T-helper 1 cell treated with Interleukin-12 subunit alpha and Interleukin-12 subunit beta and Interleukin-4 antibody, amounts not matched to agents 30 ng/mL and 1 ng/mL, for 36 hours (primary cell): ENCODE results near the gene MAPKBP1. TPM values are rescaled to one million over a fixed set of nuclear protein-coding genes. Genes with fewer than 3 reads are reported as not detected.

ENCODE experiments used
- intact Hi-C: fragments of 100-400 bp; cut with micrococcal nuclease; formaldehyde crosslinking; loops from one replicate; pipeline ENCODE4 v1.15.1; 2024
- total RNA-seq: library from RNA; stranded (reverse); gene quantifications from 2 replicates; pipeline ENCODE4 v1.2.3, GENCODE V29; 2022

The MAPKBP1 gene
- total RNA-seq, 1 donor from 2014 or later = 44.7 TPM

GRCh38 chr15:41805711-41806110 is 31.4 kb downstream of the MAPKBP1 start:
- intact Hi-C loops = no loop called here

DNA sequence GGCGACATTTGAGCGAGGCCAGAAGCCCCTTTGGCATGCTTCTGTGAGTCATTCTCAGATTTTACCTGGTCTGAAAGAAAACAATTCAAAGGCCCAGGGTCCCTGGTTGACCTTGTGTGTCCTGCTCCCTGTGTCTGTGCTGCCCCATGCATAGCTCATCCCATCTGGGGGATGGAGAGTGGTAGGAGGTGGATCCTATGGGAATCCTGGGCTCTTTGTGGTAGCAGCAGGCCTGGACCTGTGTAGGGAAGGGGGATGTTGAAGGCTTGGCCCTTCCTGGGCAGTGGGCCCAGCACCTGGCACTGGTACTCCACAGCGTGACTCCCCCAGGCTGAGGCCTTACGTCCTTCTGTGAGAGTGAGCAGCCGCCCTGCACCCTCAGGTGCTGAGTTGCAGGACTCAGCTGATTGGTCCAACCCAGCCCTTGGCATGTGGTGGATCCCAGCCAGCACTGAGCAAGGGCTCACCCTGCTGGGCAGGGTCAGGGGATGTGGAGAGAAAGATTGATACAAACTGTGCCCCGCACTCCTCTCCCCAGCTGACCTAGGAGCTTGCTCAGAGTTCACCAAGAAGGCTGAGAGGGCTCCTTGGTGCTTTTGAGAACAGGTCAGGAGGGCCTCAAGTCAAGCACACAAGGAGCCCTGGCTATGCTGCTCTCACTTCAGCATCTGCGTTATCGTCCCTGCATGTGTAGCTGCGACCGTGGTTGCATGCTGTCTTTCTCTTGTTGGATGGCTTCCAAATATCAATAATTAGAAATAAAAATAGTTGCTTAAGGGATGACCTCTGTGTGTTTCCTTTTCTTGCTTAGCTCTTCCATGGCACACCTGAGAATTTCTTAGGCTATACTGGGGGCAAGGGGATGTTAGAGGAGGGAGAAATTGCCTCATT is 32.3 kb downstream of the MAPKBP1 start:
- intact Hi-C loops = no loop called here

DNA sequence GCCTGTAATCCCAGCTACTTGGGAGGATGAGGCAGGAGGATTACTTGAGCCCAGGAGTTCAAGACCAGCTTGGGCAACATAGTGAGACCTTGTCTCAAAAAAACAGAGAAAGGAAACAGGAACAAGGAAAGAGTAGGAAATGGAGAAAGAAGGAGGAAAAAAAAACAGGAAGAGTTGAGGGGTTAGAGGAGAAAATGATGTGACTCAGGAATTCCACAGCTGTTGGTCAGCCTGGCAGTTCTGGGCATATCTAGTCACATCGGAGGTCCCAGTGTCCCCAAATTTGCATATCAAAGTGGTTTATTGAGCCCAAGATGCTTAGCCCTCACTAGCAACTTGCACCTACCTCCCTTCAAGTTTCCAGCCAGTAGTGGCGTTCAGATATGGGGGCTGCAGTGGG is 34.8 kb downstream of the MAPKBP1 start:
- intact Hi-C loops = no loop called here

DNA sequence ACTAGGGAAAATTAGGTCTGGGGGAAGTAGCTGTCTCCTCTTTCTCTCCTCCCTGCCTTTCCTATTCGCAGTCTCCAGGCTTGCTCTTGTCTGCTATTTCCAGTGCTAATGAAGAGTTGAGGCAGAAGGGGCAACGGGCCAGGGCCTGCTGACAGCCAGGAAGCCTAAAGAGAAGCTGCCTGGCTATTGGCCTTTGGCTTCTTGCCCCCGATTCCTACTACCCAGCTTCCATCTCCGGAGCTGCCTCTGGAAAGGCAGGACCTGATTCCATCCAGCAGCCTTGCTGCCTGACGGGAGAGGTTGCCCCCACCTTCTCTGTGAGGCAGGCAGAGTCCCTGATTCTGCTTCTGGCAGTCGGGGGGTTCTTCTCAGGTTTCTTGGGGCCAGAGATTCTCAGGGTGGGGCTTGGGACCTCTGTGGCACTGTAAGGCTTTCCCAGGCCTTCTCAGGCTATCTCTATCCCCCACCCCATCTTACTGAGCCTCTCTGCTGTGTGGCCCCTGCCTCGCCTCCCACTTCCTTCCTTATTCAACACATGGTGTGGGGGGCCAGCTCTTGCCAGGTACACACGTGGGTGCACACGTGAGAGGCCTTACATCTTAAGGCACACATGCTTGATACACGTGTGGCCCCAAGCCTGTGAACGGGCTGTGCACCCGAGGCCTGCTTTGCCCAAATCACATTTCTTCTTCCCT is 35.4 kb downstream of the MAPKBP1 start:
- intact Hi-C loops = no loop called here

- intact Hi-C loops = loop anchor here (1.0 kb wide), 8 partner anchors 17 to 345 kb away; partner anchors contain the start of genes JMJD7 and MAPKBP1
These were observed 36.6 kb downstream of the MAPKBP1 start for GRCh38 chr15:41810651-41811431.

- intact Hi-C loops = loop anchor here (1.0 kb wide), 8 partner anchors 17 to 345 kb away; partner anchors contain the start of genes JMJD7 and MAPKBP1
These were observed 37.3 kb downstream of the MAPKBP1 start for GRCh38 chr15:41811432-41812195.

DNA sequence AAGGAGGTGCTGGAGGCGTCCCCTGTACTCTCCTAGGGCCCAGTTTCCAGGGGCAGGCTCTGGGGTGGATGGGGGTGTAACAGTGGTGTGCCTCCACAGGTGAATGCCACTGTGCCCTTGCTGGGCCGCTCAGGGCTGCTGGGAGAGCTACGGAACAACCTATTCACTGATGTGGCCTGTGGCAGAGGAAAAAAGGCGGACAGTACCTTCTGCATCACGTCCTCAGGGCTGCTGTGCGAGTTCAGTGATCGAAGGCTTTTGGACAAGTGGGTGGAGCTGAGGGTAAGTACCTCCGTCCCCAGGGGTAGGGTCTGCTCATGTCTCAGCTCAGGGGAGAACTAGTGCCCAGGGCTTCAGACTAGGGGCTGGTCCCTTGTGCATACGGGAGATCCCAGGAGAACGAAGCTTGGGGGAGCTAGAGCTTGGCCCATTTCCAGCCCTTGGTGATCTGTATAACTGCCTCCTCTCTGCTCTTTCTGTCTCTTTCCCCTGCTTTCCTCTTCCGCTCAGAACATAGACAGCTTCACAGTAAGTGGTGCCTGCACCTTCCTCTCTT is 38.6 kb downstream of the MAPKBP1 start:
- intact Hi-C loops = no loop called here

DNA sequence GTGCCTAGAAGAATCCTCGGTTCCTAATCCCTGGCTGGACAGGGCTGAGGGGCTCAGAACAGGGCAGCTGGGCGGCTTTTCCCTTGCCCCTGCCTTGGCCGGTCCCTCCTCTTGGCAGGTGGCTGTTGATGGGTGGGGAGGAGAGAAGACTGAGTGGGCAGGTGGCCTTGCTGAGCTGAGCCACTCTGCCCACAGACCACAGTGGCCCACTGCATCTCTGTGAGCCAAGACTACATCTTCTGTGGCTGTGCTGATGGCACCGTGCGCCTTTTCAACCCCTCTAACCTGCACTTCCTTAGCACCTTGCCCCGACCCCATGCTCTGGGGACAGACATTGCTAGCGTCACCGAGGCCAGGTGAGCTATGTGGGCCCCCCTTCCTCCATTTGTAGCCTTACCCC is 39.1 kb downstream of the MAPKBP1 start:
- intact Hi-C loops = no loop called here

- intact Hi-C loops = no loop called here
These were observed 40.2 kb downstream of the MAPKBP1 start for GRCh38 chr15:41814534-41814933.

DNA sequence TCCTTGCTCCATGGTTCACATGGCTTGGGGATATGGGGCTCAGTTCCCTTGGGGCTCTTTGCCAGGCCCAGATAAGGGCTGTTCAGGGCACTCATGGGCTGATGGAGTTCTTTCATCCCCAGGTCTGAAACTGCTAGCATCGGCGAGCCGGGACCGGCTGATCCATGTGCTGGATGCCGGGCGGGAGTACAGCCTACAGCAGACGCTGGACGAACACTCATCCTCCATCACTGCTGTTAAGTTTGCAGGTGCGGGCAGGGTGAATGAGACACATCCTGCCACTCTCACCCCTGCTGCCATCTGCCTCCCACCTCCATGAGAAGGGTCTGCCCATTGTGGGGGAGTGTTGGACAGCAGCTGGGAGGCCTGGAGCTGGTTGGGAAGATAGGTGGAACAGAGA is 42.5 kb downstream of the MAPKBP1 start:
- intact Hi-C loops = no loop called here

DNA sequence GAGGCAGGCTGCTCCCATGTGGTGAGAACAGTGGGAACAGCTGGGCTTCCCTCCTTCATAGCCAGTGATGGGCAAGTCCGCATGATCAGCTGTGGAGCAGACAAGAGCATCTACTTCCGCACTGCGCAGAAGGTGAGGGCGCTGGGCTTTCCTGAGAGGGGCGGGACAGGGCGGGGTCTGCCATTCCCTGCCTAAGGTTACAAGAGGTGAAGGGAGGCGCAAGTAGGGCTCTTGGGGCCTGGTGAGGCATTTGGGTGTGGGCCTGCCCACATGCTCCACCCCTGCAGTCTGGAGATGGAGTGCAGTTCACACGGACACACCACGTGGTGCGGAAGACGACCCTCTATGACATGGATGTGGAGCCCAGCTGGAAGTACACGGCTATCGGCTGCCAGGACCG is 43.0 kb downstream of the MAPKBP1 start:
- intact Hi-C loops = no loop called here

DNA sequence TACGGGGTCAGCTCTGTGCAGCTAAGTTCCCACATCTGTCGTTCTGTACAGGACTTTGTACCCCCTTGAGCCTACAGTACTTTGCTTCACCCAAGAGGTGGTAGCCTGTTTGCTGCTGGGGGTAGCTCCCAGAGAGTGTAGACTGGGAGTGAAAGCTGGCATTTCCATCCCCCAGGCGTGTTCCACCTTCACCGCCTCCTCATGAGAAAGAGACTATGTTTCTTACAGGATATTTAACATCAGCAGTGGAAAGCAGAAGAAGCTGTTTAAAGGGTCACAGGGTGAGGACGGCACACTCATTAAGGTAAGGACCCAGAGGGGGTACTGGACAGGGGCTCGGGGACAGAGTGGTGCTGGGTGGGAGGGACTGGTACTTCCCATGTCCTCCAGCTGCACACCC is 43.5 kb downstream of the MAPKBP1 start:
- intact Hi-C loops = no loop called here

DNA sequence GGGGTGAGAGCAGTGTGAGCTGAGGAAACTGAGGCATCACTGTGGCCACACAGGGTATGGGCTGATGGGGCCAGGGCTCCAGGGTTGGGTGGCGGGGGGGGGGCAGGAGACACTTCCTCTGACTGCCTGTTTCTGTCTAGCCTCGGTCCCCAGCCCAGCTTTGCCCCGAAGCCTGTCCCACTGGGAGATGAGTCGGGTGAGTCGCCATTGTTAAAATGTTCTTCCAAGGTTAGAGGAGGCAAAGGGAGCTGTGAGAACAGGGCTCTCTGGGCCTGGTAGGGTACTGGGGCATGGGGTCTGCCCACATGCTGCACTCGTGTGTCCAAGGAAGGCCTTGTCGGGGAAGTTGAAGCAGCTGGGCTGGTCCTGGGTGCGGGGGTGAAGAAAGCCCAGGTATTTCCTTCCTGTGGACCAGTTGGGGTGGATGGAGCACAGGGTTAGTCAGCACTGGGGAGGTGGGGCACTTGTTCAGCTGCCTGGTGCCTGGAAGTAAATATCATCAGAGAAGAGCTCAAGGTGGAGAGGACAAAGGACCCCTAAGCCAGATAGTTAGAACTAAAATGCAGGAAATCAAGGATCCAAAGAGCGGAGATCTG is 45.3 kb downstream of the MAPKBP1 start:
- intact Hi-C loops = loop anchor here (10.0 kb wide), 2 partner anchors 535 to 915 kb away; partner anchors contain the start of gene CDAN1

DNA sequence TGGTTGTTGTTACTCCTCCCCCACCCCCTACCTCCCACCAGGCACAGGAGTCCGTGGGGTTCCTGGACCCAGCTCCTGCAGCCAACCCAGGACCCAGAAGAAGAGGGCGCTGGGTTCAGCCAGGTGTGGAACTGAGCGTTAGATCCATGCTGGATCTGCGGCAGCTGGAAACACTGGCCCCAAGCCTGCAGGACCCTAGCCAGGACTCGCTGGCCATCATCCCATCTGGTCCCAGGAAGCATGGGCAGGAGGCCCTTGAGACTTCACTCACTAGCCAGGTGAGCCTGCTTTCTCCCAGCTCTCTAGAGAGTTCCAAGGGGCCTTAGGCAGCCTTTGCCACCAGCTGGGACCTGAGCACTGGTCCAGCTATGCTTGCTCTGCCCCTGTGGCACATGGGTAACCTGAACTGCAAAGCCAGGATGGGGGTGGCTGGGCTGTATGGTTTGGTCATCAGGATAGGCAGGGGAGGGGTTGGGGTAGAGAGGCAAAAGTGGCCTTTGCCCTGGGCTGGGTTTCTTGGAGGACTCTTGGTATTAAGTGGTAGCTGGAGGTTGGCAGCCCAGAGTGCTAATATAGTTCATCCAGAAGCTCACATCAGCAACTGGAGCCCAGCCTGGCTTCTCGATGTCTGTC is 46.6 kb downstream of the MAPKBP1 start:
- intact Hi-C loops = loop anchor here (10.0 kb wide), 2 partner anchors 536 to 914 kb away; partner anchors contain the start of gene CDAN1

DNA sequence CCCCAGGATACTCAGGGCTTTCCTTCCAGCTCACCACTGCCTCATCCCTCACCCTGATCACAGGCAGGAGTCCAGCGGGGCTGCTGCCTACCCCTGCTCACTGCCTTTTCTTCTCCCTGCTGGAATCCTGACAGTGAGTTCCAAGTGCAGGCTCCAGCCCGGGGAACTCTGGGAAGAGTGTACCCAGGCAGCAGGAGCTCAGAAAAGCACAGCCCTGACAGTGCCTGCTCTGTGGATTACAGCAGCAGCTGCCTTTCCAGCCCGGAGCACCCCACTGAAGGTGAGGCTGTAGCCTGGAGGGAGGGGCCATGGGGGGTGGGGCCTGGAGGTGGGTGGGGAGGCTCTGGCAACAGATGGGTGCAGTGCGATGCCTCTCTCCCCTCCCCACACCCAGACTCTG is 47.5 kb downstream of the MAPKBP1 start:
- intact Hi-C loops = loop anchor here (10.0 kb wide), 2 partner anchors 537 to 913 kb away; partner anchors contain the start of gene CDAN1

GRCh38 chr15:41822471-41822870 is 48.2 kb downstream of the MAPKBP1 start:
- intact Hi-C loops = loop anchor here (10.0 kb wide), 2 partner anchors 538 to 912 kb away; partner anchors contain the start of gene CDAN1

- intact Hi-C loops = loop anchor here (10.0 kb wide), 2 partner anchors 538 to 912 kb away; partner anchors contain the start of gene CDAN1
These were observed 48.7 kb downstream of the MAPKBP1 start for GRCh38 chr15:41822957-41823356.

DNA sequence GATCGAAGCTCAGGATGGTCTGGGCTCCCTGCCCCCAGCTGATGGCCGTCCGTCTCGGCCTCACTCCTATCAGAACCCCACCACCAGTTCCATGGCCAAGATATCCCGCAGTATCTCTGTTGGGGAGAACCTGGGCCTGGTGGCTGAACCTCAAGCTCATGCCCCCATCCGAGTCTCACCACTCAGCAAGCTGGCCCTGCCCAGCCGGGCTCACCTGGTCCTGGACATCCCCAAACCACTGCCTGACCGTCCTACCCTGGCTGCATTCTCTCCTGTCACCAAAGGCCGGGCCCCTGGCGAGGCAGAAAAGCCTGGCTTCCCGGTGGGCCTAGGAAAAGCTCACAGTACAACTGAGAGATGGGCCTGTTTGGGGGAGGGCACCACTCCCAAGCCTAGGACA is 49.2 kb downstream of the MAPKBP1 start:
- intact Hi-C loops = loop anchor here (10.0 kb wide), 2 partner anchors 539 to 911 kb away; partner anchors contain the start of gene CDAN1
